ENCODE data around the gene COX4I2.

The COX4I2 gene

DNA sequence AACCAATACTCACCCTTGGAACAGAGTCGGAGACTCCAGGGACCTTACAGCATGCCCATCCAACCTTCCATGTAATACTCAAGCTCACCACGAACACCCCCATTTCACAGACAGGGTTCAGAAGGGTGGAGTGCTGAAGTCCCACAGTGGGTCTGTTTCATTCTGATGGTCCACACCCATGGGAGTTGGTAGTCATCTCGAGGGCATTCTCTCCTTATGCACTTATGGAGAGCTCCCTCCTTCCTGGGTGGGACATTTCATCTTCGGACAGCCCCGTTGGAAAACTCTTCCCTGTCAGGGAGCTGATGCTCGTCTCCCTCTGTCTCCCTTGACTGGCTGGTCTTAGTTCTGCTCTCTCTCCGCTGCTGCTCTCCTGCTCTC, 38.9 kb downstream of the COX4I2 start:
- no peak for TF ChIP-seq ZFX (IDR thresholded peaks at IDR 0.05; ENCODE audit: borderline replicate concordance)
- TF ChIP-seq, protein P1, sequence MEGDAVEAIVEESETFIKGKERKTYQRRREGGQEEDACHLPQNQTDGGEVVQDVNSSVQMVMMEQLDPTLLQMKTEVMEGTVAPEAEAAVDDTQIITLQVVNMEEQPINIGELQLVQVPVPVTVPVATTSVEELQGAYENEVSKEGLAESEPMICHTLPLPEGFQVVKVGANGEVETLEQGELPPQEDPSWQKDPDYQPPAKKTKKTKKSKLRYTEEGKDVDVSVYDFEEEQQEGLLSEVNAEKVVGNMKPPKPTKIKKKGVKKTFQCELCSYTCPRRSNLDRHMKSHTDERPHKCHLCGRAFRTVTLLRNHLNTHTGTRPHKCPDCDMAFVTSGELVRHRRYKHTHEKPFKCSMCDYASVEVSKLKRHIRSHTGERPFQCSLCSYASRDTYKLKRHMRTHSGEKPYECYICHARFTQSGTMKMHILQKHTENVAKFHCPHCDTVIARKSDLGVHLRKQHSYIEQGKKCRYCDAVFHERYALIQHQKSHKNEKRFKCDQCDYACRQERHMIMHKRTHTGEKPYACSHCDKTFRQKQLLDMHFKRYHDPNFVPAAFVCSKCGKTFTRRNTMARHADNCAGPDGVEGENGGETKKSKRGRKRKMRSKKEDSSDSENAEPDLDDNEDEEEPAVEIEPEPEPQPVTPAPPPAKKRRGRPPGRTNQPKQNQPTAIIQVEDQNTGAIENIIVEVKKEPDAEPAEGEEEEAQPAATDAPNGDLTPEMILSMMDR (IDR thresholded peaks at IDR 0.05) = no peak
- no peak overlapping the region for H3K27ac ChIP-seq

DNA sequence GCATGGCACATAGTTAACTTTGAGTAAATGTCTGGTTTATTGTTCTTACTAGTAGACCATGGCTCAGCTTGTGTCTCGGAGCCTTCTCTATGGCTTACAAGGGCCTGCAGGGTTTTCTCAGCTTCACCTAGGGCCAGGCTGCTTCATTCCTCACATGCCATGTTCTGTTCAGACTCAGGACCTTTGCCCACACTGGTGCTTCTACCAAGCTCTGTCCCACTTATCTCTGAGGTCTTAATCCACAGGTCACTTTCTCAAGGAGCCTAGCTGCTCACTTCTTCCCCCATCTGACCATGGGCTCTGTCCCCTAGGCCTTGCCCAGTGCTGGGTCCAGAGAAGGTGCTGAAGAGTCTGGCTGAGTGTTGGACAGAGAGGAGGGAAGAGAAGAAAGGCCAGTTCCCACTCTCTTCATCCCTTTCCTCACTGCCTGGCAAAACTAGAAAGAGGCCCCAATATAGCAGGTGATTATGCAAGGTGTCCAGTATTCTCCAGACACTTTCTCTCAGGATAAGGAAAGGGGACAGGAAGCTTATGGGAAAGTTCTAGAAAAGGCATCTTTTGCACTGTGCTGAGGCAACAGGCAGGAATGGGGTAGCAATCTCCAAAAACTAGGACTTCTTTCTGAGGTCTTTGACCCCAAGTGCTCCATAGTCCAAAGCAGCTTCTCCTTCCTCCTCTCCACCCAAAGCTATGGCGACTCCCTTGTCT, 40.0 kb downstream of the COX4I2 start:
- TF ChIP-seq, protein P1 (IDR thresholded peaks at IDR 0.05) = no peak
- TF ChIP-seq ZFX (IDR thresholded peaks at IDR 0.05; ENCODE audit: borderline replicate concordance) = no peak
- H3K27ac ChIP-seq = no peak overlapping the region

DNA sequence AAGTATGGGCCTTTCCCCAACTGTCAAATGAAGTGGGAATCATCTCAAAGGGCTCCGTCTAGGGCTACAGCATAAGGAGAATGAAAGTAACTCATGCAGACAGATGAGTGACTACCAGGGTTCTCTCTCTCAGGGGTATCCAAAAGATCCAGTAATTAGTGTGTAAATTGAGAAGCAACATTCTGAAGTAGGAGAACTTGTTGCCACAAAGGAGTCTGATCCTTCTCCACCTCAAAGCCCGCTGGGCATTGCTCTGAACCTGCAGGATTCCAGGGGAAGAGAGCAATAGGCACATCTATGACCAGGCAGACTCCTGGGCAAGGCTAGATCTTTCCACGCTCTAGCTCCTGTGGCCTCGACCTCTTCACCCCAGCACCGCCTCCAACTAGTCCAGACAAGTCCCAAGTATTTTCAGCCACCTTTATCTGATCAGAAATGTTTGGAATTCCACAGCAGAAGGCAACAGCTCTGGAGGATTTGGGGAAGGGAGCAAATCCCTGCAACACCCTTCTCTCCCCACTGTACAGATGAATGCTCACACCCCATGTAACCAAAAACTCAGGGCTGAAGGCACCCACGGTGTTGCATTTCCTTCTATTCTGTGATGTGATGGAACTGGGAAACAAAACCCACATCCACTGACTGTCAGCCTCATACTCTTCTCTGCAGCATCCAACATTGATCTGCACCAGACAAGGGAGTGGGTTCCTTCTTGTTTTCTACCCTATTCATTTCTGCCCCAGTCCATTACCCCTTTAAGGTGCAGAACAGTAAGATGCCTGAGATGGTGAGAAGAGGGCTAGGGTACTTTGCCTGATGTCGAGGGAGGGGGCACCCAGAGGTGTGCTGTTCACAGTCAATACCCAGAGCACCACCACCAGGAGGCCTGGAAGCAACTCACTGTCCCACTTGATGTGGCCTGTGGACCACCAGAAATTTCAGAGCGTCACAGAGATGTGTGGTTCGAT, 41.0 kb downstream of the COX4I2 start:
- TF ChIP-seq ZFX (IDR thresholded peaks at IDR 0.05; ENCODE audit: borderline replicate concordance) = no peak
- TF ChIP-seq, protein P1 (IDR thresholded peaks at IDR 0.05) = no peak
- peak overlapping the region; percentile 73; the same call in 1 of the 2 replicates for H3K27ac ChIP-seq

DNA sequence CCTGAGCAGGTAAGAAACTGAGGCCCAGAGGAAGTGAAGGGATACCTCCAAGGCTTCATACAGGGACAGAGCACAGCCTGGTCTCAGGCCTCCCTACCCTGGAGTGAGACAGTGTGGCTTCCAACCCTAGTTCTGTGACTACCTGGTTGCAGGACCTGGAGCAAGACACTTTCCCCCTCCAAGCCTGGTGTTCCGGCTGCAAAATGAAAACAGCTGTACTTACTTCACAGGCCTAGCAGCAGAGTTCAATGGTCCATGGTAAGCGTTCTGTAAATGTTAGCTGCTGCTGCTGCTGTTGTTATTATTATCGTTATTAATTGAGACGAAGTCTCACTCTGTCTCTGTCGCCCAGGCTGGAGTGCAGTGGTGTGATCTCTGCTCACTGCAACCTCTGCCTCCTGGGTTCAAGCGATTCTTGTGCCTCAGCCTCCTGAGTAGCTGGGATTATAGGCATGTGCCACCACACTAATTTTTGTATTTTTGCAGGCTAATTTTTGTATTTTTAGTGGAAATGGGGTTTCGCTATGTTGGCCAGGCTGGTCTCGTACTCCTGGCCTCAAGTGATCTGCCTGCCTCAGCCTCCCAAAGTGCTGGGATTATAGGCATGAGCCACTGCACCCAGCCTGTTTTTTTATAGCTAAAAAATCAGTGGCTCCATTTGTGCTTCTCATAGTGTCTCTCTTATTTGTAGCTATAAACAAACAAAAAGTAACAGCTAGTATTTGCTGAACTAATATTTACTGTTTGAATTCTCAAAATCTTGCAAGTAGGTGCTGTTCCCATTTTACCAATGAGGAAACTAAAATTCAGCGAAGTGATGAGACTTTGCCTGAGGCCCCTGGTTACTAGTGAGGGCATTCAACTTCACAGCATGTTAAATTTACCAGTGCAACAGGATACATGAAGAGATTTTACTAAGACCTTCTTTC, 41.9 kb downstream of the COX4I2 start:
- TF ChIP-seq, protein P1 (IDR thresholded peaks at IDR 0.05) = no peak
- no peak for TF ChIP-seq ZFX (IDR thresholded peaks at IDR 0.05; ENCODE audit: borderline replicate concordance)
- peak overlapping the region; percentile 73 for H3K27ac ChIP-seq

DNA sequence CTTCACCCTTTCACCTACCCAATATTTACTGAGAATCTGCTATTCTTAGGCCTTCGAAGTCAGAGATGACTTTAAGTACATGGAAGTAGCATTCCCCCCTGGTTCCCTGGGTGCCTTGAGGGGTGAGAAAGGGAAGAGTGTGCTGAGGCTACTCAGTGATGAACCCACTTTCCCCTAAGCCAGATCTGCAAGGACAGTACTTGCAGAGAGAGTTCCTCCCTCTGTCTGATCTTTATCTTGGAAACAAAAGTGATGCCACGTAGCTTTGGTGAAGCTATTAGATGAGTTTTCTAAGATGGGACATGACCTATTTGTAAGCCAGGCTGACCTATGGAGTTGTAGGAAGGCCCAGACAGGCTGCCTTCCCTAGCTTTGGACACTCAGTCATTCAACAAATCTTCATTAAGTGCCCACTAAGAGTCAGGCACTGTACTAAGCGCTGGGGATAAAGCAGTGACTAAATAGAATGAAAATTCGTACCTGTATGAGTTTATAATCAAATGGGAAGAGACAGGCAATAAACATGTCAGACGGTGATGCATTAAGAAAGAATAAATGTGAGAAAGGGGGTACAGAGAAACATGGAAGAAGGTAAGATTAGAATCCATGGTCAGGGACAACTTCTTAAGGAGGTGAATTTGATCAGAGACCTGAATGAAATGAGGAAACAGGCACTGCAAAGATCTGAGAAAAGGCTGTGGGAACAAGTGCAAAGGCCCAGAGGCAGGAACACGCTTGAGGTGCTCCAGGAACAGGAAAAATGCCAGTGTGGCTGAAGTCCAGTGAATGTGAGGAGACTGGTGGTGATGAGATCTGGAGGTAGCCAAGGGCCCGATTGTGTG, 42.8 kb downstream of the COX4I2 start:
- TF ChIP-seq ZFX (IDR thresholded peaks at IDR 0.05; ENCODE audit: borderline replicate concordance) = no peak
- TF ChIP-seq, protein P1 (IDR thresholded peaks at IDR 0.05) = no peak
- H3K27ac ChIP-seq = peak overlapping the region; percentile 73

DNA sequence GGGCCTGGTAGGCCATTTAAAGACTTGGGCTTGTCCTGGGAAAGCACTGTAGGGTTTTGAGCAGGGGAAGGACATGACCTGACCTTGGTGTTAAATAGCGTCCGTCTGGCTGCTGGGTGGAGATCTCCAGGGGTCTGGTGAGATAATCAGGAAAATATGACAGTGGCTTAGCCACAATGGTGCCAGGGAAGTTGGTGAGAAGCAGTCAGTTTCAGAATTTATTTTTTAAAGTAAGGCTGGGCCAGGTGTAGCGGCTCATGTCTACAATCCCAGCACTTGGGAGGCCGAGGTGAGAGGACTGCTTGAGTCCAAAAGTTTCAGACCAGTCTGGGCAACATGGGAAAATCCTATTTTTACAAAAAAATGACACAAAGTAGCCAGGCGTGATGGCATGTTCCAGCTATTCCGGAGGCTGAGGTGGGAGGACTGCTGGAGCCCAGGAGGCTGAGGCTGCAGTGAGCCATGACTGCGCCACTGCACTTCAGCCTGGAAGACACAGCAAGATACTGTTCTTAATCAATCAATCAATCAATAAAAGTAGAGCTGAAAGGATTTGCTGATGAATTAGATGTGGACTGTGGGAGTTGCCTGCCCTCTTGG, 43.5 kb downstream of the COX4I2 start:
- TF ChIP-seq, protein P1 (IDR thresholded peaks at IDR 0.05) = no peak
- TF ChIP-seq ZFX (IDR thresholded peaks at IDR 0.05; ENCODE audit: borderline replicate concordance) = no peak
- H3K27ac ChIP-seq = no peak overlapping the region
